Left kidney (tissue), 2 donors: Measurements from ENCODE around the gene ENTREP3. TPM values are rescaled to one million over a fixed set of nuclear protein-coding genes. Genes with fewer than 3 reads are reported as not detected.
"Not testable (repeated sequence)": the region's sequence is repeated elsewhere in the genome, so short reads cannot be mapped to it uniquely, and the experiment has no call there.

Experiments used
- DNase-seq: peaks from one replicate; pipeline ENCODE4 v3.0.0-alpha.2; 2013
- polyA plus RNA-seq: library from polyadenylated mRNA; unstranded; fragments of 120-200 nt; gene quantifications from one replicate; pipeline ENCODE4 v1.2.1, GENCODE V29; 2013; ENCODE audit not compliant: insufficient read length

Gene ENTREP3
- polyA plus RNA-seq, 1 donor: 23.6 TPM

DNA sequence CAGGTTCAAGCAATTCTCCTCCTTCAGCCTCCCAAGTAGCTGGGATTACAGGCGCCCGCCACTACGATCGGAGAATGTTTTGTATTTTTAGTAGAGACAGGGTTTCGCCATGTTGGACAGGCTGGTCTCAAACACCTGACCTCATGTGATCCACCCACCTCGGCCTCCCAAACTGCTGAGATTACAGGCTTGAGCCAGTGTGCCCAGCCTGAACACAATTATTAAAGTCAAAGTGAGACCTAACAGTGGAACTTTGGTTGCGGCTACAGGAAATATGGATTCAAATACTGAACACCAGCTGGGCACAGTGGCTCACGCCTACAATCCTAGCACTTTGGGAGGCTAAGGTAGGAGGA, 29.9 kb downstream of the ENTREP3 start:
- DNase-seq: not testable (repeated sequence)

DNA sequence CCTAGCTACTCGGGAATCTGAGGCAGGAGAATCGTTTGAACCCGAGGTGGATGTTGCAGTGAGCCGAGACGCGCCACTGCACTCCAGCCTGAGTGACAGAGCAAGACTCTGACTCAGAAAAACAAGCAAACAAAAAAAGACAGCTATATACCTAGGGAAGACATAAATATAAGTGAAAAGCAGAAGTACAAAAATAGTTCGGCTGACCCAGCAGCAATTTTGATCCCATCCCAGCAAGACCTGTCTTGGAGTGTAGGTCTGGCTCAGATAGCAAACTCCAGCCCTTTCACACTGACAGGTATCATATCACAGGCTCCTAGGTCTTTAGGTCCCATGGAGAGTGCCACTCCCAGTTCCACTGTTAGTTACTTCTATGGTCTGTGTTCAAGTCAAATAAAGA, 32.2 kb downstream of the ENTREP3 start:
- no peak for DNase-seq

DNA sequence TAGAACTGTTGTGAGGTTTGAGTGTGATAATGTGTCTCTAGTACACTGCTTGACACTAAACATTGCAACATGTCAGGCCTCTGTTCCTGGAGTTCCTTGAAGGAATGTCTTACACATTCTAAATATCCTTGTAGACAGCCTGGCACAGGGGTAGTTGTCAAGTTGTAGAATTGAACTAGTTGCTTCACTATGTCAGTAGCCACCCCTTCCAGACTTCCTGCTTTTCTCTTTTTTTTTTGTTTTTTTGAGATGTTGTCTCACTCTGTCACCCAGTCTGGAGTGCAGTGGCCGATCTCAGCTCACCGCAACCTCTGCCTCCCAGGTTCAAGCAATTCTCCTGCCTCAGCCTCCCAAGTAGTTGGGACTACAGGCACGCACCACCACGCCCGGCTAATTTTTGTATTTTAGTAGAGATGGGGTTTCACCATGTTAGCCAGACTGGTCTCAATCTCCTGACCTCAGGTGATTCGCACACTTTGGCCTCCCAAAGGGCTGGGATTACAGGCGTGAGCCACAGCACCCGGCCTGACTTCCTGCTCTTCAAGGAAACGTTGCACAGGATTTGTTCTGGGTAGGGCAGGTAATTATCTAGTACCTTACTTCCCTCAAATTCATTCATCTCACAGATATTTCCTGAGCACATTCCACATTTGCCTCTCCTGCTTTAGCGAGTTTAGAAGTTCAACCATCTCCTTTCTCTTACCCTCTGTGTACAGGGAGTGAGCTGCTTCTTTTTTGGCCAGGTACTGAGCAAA, 34.9 kb downstream of the ENTREP3 start:
- DNase-seq: not testable (repeated sequence)

DNA sequence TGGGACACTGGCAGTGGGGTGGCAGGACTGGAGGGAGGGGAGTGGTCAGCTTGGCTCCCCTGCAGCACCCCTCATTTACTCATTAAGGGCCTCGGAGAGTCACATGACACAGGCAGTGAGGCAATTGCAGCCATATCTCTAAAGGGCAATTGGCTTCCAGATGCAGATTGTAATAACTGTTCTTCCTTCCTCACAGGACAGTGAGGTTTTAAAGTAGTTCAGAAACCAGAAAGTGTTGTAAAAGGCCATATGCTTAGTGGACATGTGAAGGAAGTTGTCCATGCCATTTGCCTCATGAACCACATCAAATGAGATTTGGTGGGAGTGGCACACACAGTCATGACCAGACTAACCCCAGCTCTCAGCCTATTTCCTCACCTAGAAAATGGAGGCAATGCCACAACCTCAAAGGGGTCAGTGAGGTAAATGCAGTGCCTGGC, 35.7 kb downstream of the ENTREP3 start:
- no peak for DNase-seq

DNA sequence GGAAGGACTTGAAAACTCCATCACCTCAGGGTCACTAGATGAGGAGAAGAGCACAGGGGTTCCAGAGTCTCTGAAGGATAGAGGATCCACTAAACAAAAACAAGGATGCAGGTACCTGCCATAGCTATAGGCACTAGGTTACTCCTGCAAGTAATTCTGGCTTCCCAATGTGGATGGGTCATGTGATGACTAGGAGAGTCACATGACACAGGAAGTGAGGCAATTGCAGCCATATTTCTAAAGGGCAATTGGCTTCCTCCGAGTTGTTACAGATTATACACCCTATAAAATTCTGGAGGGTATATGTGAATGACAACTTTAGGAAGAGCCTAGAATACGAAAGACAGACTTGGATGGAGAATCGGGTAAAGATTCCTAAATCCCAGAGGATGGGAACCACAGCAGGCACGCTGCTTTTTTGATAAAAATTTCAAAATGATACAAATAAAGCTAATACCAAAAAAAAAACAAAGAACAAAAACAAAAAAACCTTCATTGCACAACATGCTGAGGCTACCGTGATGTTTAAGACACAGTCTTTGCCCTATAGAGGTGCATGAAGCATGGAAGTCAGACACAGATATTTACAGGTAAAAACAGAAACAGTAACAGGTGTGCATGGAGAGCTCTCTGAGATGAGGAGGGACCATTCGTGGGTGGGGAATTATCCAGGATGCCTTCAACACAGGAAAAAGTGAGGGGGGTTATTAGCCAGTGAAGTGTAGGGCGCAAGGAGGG, 36.3 kb downstream of the ENTREP3 start:
- peak; percentile 79 for DNase-seq

DNA sequence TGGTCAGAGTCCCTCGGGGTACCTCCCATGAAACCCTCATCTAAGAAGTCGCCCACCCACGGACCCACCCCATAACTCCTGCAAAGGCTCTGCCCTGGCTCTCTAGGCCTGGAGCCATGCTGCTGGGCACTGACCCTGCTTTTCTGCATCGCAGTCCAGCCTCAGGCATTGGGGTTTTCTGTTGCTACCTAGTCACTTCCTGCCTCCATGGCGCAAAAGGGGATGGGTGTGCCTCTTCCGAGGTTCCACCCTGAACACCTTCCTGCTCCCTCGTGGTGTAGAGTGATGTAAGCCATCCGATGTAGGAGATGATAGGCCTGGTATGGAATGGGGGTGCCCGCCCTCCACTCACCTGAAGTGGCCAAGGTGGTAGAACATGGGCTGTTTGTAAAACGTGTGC, 40.6 kb downstream of the ENTREP3 start:
- not testable (repeated sequence) for DNase-seq

DNA sequence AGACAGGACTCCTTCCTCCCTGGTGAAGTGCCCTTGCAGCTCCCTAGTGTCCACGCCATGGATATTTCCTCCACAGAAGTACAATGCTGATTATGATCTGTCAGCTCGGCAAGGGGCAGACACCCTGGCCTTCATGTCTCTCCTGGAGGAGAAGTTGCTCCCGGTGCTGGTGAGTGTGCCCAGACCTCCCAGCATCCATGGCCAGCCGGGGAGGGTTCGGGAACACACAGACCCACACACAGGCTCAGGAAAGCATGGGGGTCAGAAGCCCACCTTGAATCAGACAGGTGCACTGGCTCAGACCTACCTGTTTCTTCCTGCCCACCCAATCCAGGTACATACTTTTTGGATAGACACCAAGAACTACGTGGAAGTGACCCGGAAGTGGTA, 43.2 kb downstream of the ENTREP3 start:
- not testable (repeated sequence) for DNase-seq

DNA sequence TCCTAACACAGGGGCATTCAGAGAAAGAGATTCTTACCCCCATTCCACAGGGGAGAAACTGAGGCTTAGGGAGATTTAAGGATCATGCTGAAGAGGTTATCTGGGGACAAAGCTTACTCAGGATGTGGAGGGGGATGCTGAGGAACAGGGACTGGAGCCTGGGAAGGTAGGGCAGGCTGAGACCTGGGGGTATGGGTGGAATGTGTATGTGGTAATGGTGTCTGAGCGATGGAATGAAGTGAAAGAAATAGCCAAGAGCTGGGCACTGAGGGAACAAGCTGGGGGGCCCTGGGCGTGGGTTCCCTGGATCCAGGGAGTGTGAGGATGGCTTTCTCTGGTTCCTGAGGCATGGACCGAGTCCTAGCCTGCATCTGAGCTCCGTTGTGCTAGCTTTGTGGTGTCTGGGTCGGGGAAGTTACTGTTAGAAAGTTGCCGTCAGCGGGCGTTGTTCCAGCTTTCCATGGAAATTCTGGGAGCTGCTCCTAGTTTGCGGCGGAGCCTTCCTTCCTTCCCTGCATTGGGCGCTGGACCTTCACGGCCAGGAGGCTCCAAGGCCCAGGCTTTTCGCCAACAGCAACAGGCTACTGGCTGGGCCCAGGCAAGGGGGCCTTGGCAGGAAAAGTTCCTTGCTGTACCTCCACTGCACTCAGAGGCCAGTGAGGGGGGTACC, 43.8 kb downstream of the ENTREP3 start:
- DNase-seq: not testable (repeated sequence)

DNA sequence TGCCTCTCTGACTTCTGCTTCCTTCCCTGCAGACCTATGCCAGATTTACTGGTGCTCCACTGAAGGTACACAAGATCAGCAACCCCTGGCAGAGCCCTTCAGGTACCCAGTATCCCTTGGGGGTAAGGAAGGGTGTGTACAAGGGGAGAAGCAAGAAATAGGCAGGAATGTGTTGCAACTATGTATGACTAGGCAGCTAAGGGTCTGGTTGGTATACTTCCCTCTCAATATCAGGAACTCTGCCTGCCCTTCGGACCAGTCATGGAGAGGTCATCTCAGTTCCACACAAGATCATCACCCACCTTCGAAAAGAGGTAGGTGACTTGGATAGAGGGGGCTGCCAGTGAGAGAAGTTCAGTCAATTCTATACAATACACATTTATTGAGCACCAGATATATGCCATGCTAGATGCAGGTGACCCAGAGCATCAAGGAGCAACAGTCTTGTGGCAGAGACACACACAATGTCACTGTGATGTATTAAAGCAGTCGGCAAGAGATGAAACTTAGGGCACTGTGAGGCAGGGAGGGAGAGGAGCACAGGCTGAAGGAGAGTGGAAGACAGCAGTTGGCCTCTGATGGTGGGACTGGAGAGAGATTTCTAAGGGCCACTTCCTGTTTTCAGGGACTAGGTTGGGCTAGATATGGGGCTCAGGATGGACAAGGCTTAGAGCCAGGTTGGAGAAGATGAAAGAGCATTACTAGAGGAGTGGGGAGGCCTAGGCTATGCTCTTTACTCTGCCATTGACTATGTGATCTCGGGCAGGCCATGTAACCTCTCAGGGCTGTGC, 44.8 kb downstream of the ENTREP3 start:
- DNase-seq: no peak

DNA sequence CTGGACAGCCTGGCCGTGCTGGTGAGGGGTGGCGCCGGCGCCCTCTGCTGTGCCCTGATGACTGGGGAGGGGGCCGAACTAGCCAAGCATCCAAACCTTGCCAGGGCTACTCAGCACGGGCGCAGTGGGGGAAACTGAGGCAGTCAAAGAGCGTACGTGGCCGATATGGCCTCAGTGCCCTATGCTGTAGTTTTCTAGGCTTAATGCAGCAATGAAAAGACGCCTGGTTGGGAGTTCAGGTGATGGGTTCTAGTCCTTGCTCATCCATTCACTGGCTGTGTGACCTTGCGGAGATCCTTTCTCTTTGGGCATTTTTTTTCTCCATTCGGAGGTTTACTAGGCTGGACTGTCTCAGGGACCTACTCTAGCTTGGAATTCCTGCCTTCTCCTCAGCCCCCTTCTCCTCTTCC, 46.0 kb downstream of the ENTREP3 start:
- DNase-seq: no peak

DNA sequence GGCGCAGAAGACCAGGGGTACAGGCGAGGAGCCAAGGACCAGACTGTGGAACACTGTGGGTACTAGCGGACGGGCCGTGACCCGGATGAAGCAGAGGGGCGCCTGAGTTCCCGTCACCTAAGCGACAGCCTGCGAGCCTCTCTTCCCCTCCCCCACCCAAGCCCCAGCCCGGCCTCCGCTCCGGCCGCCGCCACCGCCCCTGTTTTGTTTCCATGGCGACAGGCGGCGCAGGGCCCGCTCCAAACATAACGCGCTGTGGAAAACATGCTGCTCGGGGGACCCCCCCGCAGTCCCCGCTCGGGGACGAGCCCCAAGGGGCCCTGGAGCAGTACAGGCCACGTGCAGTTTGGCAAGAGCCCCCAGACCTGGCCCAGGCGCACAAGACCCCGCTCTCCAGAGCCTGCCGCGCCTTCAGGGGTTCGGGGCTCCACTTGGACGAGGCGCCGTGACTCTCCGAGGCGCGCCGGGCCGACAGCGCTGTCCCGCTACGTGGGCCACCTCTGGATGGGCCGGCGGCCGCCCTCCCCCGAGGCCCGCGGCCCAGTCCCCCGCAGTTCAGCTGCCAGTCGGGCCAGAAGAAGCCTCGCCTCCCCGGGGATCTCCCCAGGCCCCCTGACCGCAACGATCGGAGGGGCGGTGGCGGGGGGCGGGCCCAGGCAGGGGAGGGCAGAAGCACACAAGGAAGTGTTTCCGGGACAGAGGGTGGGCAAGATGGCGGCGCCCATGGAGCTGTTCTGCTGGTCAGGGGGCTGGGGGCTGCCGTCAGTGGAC, 46.6 kb downstream of the ENTREP3 start, which contains the start of gene MTX1:
Gene MTX1, plus strand, starts transcription at position 155 of the 771 bp plus-strand sequence. Its CDS starts 110 bp downstream, at position 265.
- DNase-seq: peak; percentile 90

DNA sequence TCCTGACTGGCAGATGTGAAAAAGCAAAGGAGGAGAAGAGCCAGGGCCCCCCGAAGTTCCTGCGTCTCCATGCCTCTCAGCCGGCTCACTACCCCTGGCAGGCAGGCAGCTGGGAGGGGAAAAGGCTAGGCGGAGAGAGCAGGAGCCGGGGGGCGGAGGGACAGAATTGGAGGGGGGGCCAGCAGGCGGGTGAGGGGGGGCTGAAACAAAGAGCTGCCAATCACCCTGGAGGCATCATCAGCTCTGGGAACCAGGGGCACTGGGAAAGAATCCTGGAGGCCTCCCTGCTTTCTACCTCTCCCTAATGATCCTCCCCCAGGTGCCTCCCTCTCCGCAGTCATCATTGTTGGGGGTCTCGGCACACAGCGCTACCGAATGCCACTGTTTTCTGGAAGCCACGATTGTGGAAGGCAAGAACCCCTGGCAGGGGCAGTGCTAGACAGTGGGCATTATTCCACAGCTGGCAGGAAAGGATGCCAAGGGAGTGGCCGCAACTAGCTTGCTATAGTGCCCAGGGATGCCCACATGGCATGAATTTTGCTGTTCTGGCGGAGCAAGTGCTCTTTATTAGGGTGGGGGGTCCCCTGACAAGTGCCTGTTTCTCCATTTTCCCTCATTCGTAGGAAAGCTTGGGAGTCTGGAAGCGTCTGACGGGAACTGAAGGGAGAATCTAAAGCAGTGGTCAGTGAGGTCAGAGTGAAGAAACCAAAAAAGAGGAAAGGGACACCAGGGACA, 47.3 kb downstream of the ENTREP3 start, which contains the start of gene THBS3:
Gene THBS3, minus strand, starts transcription at position 92 of the 735 bp plus-strand sequence. Its CDS starts 21 bp downstream, at position 71.
- DNase-seq: no peak

DNA sequence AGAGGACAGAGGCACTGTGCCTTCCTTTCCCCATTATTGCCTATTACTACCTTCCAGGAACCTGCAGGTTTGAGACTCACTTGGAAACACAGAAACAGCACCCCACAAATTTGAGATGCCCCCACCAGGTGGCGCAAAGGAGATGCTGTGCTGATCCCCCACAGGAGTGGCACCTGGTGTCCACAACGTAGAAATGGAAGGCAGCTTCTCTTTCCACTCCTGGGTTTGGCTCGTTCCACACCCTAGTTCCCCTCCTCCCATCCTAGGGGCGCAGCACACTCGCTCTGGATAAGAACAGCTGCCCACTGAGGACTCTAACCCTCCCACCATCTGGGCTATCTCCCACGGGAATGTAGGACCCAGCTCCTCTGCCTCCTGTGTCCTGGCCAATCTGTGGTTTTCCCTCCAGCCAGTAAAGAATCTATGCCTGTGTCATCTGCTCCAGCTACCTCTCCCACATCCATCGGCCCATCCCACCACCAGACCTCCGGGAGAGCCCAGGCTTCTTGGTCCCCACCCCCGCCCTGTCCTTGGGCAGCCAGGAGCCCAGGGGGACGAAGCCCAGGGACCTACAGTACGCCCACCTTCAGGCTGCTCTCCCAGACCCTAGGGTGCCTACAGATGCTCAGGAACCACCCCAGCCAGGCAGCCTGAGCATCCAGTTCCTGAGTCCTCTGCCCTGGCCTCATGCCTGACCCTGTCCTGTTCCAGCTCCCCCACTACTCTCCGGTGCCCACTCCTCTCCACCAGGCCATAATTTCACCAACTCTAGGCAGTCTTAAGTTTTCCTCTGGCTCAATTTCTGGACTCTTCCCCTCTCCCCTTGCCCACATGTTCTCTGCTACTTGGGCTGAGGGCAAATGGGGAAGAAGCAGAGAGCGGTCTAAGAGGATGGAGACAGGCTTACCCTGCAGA, 48.1 kb downstream of the ENTREP3 start:
- peak; percentile 80 for DNase-seq

DNA sequence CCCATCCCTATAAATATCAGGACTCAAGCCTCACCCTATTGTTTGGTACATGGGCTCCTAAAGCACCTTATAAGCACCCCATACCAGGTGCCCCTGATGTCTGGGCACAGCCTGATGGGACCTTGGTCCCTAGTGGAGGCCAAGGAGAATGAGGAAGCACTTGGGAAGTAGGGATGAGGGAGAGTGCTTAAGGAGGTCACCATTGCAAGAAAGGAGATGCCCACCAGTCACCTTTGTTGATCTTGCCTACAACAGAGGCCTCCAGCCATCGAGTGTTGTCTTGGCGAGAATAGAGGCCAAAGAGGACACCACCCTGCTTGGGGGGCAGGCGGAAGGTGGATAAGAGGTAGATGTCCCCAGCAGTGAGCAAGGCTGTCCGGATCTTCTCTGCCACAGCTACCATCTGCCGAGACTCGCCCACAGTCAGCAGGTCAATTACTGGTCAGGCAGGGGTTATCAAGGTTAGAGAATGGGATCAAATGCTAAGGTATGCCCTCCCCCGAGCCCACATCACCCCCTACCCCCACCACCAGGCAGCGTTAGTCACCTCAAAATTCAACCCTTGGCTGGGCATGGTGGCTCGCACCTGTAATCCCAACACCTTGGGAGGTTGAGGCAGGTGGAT, 49.2 kb downstream of the ENTREP3 start:
- no peak for DNase-seq

DNA sequence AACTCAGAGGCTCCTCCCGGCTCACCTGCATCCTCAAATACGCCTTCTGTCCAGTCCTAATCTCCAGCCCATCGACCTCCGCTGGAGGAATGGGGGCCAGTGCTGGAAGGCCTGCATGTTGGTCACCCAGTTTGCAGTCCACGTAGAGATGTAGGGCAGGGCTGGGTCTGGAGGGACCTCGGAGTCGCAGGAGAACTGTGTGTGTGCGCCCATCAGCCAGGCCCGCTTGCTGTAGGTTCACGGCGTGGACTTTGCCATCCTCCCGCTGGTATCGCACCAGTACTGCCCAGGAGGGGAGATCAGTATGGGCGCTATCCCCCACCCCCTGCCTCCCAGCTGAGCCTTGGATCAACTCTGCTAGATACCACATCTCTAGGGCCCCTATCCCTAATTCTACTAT, 50.2 kb downstream of the ENTREP3 start:
- DNase-seq: no peak

DNA sequence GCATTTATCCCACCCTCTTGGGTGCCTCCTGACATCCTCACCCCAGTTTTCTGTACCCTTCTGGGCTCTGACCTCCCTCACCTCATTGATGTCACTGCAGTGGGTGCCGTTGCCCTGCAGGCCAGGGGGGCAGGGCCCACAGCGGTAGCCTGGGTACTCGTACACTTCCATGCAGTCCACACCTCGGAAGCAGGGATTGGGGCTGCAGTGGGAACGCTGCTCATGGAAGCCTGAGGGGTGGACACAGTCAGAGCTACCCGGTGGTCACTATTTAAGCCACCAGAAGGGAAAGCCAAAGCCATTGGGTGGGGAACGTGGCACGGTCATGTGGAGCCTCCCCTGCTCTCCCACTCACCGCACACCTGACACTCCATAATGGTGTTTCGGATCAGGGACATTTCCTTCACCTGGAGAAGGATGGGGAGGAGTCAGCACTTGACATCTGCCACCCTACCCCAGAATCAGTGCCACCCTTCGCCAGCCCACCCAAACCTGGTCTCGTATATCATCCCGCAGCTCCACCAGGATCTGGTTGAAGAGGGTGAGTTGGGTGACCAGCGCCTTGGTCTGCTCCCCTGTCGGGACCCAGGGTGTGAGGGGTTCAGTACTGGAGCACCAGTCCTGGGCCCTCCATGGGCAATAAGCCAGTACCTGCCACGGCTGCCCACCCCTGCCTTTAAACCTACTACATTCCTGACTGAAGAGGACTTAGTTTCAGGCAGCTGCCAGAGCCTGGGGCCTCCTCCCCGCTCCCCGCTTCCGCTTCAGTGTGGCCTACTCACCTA, 52.4 kb downstream of the ENTREP3 start:
- no peak for DNase-seq

DNA sequence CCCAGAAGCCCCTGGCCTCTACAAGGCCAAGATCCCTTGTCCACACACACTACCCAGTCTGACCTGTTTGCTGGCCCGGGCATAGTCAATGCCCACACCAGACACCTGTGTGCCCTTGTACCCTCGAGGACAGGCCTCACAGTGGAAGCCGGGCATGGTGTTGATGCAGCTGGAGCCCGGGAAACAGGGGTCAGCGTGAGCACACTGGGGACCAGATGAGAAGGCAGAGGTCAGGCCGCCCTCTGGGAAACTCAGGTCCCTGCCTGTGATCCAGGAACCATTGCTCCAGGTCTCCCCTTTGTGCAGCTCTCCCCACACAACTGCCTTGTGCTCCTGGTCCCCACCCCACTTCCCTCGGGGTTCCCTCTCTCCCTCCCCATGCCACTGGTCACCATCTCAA, 53.1 kb downstream of the ENTREP3 start:
- no peak for DNase-seq

DNA sequence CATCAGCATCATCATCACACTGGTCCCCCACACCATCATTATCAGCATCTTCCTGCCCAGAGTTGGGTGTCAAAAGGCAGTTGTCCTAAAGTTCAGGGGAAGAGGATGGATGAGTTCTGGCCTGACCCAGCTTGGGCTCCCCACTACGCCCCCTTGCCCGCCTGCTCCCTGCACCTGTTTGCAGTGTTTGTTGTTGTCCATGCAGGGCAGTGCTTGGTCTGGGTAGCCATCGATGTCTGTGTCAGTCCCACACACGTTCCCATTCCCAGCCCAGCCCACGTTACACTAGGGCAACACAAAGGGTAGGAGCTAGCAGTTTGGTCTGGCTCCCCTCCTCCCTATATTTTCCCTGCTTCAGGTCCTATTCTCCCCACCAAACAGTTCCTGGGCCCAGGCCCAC, 54.4 kb downstream of the ENTREP3 start:
- DNase-seq: no peak
